Esophagus squamous epithelium (tissue), 5 donors: ENCODE data around the gene MRPS11. TPM values are rescaled to one million over a fixed set of nuclear protein-coding genes. Genes with fewer than 3 reads are reported as not detected.
"Not testable (repeated sequence)": the region's sequence is repeated elsewhere in the genome, so short reads cannot be mapped to it uniquely, and the experiment has no call there.

ENCODE experiments used
- DNase-seq: peaks from one replicate; lab custom pipeline; 2025; lab: John Stamatoyannopoulos, UW
- H3K27ac ChIP-seq, 4 donors: fragments of 200-600 bp; sonication (generic); one replicate each; pipeline ENCODE4 v1.5.1; 2016 to 2019; ENCODE audit warnings: mild to moderate bottlenecking in 1 of 4
- H3K27me3 ChIP-seq, 4 donors: fragments of 200-600 bp; sonication (generic); 1 replicate in 3 of 4; 2 replicates in 1 of 4; pipeline versions ENCODE4 v1.5.1 to v1.6.0; 2017 to 2021; ENCODE audit warnings: antibody characterized with exemption in 1 of 4
- H3K36me3 ChIP-seq, 3 donors: fragments of 200-600 bp; sonication (generic); one replicate each; pipeline ENCODE4 v1.5.1; 2016 to 2019
- H3K4me1 ChIP-seq, 3 donors: fragments of 200-600 bp; sonication (generic); one replicate each; pipeline ENCODE4 v1.5.1; 2017 to 2019
- H3K4me3 ChIP-seq, 4 donors: fragments of 200-600 bp; sonication (generic); 1 replicate in 3 of 4; 2 replicates in 1 of 4; pipeline ENCODE4 v1.5.1; 2016 to 2019; ENCODE audit warnings: mild to moderate bottlenecking in 2 of 4, moderate library complexity in 1 of 4
- H3K9me3 ChIP-seq, 3 donors: fragments of 200-600 bp; sonication (generic); one replicate each; pipeline ENCODE4 v1.5.1; 2016 to 2019
- POLR2A ChIP-seq, 4 donors: fragments of 450-650 bp; IDR thresholded peaks; one replicate each; pipeline ENCODE4 v1.6.1; 2017; ENCODE audit warnings: antibody characterized with exemption in 4 of 4, mild to moderate bottlenecking in 4 of 4, moderate library complexity in 3 of 4
- WGBS, 2 donors: methylation state at CpG; one replicate each; pipeline ENCODE4 v1.1.5; 2018; 5-methylcytosine and 5-hydroxymethylcytosine counted together
- intact Hi-C: fragments of 100-400 bp; cut with DNase I; formaldehyde crosslinking; loops from one replicate; pipeline ENCODE4 v1.15.0; 2022
- total RNA-seq, 4 donors: library from RNA; depleted of rRNA; stranded (reverse); fragments of >200 nt; gene quantifications; one replicate each; pipeline ENCODE4 v1.1.0, GENCODE V29; 2016
- TF ChIP-seq, protein P1 (sequence below), 6 experiments: fragments of 450-650 bp in 4 of 6; fragments of 200-600 bp in 2 of 6; sonication (generic) in 2 of 6; IDR thresholded peaks; one replicate each; pipeline ENCODE4 v1.5.1; 2016 to 2019; ENCODE audit warnings: antibody characterized with exemption in 6 of 6, mild to moderate bottlenecking in 4 of 6, moderate library complexity in 4 of 6
- donor health status: DM: yes; HTN: yes; CAD: no.

MRPS11 gene
- total RNA-seq, 4 donors from 2014 or later: 19.6 to 49.2 (median 28.0) TPM

DNA sequence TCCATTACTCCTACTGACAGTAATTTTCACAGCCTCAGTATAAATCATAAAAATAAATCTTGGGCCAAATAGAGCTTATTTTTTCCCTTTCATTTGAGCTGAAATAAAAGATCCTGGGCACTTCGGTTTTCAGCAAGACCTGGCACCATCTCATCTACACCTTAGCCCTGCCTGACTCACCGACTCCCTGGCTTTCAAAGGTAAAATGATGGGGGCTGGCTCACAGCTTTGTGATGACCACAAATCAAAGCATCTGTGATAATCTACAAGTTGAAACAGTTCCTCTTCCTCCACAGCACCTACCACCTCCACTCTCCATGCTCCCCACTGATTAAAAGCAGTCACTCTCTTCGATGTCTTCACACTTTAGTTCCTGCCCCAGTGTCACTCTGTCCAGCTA, 51.4 kb downstream of the MRPS11 start:
- Histone ChIP-seq H3K9me3 (no peaks in the 10 kb centered on the region), H3K36me3 (peaks cover 0 to 14% (median 0%) of the 10 kb centered on the region in 3 donors), H3K27me3 (no peaks in the 10 kb centered on the region), H3K4me1 (no peaks in the 10 kb centered on the region), H3K27ac (no peak overlapping the region), H3K4me3 (no peak overlapping the region)
- WGBS, 2 donors: 54% methylated on average over 3 of the region's 3 CpGs
- no peak for DNase-seq
- TF ChIP-seq, protein P1, sequence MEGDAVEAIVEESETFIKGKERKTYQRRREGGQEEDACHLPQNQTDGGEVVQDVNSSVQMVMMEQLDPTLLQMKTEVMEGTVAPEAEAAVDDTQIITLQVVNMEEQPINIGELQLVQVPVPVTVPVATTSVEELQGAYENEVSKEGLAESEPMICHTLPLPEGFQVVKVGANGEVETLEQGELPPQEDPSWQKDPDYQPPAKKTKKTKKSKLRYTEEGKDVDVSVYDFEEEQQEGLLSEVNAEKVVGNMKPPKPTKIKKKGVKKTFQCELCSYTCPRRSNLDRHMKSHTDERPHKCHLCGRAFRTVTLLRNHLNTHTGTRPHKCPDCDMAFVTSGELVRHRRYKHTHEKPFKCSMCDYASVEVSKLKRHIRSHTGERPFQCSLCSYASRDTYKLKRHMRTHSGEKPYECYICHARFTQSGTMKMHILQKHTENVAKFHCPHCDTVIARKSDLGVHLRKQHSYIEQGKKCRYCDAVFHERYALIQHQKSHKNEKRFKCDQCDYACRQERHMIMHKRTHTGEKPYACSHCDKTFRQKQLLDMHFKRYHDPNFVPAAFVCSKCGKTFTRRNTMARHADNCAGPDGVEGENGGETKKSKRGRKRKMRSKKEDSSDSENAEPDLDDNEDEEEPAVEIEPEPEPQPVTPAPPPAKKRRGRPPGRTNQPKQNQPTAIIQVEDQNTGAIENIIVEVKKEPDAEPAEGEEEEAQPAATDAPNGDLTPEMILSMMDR (IDR thresholded peaks at IDR 0.05): no peak
- TF ChIP-seq POLR2A (IDR thresholded peaks at IDR 0.05): no peak
- intact Hi-C loops: no loop called here

DNA sequence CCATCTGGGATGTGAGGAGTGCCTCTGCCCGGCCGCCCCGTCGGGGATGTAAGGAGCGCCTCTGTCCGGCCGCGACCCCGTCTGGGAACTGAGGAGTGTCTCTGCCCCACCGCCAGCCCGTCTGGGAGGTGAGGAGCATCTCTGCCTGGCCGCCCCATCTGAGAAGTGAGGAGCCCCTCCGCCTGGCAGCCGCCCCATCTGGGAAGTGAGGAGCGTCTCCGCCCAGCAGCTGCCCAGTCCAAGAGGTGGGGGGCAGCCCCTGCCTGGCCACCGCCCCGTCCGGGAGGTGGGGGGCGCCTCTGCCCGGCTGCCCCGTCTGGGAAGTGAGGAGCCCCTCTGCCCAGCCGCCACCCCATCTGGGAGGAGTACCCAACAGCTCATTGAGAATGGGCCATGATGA, 56.6 kb downstream of the MRPS11 start:
- H3K9me3 ChIP-seq, H3K27me3 ChIP-seq, H3K27ac ChIP-seq, DNase-seq, H3K4me3 ChIP-seq, H3K4me1 ChIP-seq, intact Hi-C loops: not testable (repeated sequence)
- H3K36me3 ChIP-seq: peaks cover 0 to 34% (median 4%) of the 10 kb centered on the region in 3 donors
- WGBS, 2 donors: no CpG with 5 or more reads among the region's 23 CpGs

DNA sequence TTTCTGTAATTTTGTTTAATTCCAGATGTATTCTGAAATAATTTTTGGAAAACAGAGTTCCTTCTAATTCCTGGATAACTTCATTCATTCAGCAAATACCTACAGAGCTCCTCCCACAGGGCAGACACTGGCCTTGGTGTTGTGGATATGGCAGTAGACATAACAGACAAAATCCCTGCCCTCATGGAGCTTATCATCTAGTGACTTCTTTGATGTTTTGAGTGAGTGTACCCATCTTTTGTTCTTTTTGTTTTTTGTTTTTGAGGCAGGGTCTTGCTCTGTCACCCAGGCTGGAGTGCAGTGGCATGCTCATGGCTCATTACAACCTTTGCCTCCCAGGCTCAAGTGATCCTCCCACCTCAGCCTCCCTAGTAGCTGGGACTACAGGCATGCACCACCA, 57.9 kb downstream of the MRPS11 start:
- TF ChIP-seq, protein P1 (IDR thresholded peaks at IDR 0.05): no peak
- TF ChIP-seq POLR2A (IDR thresholded peaks at IDR 0.05): no peak
- Histone ChIP-seq H3K9me3 (no peaks in the 10 kb centered on the region), H3K4me1 (no peaks in the 10 kb centered on the region), H3K36me3 (peaks cover 0 to 46% (median 4%) of the 10 kb centered on the region in 3 donors), H3K4me3 (no peak overlapping the region), H3K27ac (no peak overlapping the region), H3K27me3 (no peaks in the 10 kb centered on the region)
- intact Hi-C loops: no loop called here
- DNase-seq: no peak

DNA sequence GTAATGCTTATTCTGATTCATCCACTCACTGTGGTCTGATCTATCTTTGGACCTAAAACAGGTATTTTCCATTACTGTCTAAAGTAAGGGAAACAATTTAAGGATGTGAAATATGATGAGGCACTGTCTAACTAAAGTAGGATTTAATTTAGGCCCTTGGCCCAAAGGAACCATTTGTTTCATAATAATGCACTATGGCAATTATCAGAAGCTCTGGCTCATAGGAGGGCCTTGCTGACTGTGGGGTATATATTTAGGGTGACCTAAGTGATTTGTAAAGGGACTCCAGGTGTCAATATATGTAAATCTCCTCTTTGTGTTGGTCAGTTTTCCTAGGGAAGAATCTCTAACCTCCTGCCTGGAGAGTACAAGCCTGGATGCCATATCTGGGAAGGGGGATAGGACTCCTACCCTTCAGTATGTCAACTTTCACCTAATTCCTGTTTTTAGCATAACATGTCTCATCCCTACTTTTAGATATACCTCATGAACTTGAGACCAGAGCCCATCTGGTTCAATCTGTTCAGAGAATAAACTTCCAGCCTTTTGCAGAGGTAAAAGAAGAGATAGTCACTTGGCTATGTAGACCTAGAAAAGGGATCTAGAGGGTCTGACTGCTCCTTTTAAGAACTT, 58.9 kb downstream of the MRPS11 start:
- no peak for TF ChIP-seq POLR2A (IDR thresholded peaks at IDR 0.05)
- TF ChIP-seq, protein P1 (IDR thresholded peaks at IDR 0.05): no peak
- no peak overlapping the region for H3K27ac ChIP-seq
- peaks cover 0 to 56% (median 4%) of the 10 kb centered on the region in 3 donors for H3K36me3 ChIP-seq

DNA sequence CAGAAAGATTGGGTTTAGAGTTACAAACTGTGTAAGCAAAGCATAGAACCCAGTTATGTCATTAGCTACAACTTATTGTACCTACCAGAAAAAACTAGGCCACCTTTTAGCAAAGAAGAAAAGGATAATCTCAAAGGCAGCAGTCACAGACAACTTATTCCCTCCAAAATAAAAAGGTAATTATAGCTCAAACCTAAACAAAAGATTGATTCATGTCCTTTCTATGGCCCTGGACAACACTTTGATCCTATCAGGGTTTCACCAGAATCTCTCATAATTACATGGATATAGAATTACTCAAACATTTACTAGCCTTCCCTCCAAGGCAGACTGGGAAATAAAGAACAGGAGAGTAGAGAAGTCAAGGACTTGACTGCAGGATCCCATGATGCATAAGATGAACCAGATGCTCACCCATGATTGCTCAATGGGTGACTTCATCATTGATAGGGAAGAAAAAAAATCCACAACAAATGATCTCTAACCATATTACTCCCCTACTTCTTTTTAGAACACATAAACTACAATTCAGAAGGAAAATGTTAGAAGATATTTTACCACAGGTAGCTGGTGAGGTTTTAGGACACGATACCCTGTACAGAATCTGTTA, 61.6 kb downstream of the MRPS11 start:
- H3K27me3 ChIP-seq: no peaks in the 10 kb centered on the region
- intact Hi-C loops: no loop called here
- H3K9me3 ChIP-seq: no peaks in the 10 kb centered on the region
- no peak overlapping the region for H3K27ac ChIP-seq
- peaks cover 0 to 60% (median 4%) of the 10 kb centered on the region in 3 donors for H3K36me3 ChIP-seq
- DNase-seq: no peak
- H3K4me3 ChIP-seq: no peak overlapping the region
- TF ChIP-seq, protein P1 (IDR thresholded peaks at IDR 0.05): no peak
- TF ChIP-seq POLR2A (IDR thresholded peaks at IDR 0.05): no peak
- WGBS, 2 donors: 100% methylated on average over 1 of the region's 1 CpG
- H3K4me1 ChIP-seq: no peaks in the 10 kb centered on the region

More for the DNA sequence above, 58.9 kb downstream of the MRPS11 start:
- DNase-seq: no peak
- H3K4me1 ChIP-seq: no peaks in the 10 kb centered on the region
- H3K9me3 ChIP-seq: no peaks in the 10 kb centered on the region
- intact Hi-C loops: no loop called here
- no peak overlapping the region for H3K4me3 ChIP-seq
- H3K27me3 ChIP-seq: no peaks in the 10 kb centered on the region

Other genes with a start within 250 kb of the MRPS11 start
- gene NTRK3, start 211.0 kb upstream of the MRPS11 start, total RNA-seq: 1 to 10 TPM in 1 of 4 donors, under 1 TPM in 3; 0.09 to 2.7 (median 0.62) TPM
- 10 to 100 TPM; 23.3 to 43.5 (median 29.4) TPM for gene MRPL46, start 320 bp upstream of the MRPS11 start, total RNA-seq
- 1 to 10 TPM; 1.8 to 4.2 (median 2.3) TPM for gene DET1, start 79.0 kb downstream of the MRPS11 start, total RNA-seq
- 10 to 100 TPM; 13.4 to 31.4 (median 18.1) TPM for gene AEN, start 153.6 kb downstream of the MRPS11 start, total RNA-seq
- 10 to 100 TPM; 14.0 to 24.1 (median 19.7) TPM for gene ISG20, start 171.3 kb downstream of the MRPS11 start, total RNA-seq